ENCODE measurements around the gene FAM76B.

GRCh38 chr11:95792700-95793099 is 3.1 kb upstream of the FAM76B start:
- TF ChIP-seq CTCF (conservative IDR thresholded peaks at IDR 0.05; ENCODE audit: low read depth, low read length) (no peak), EZH2 (IDR thresholded peaks at IDR 0.05; ENCODE audit: borderline replicate concordance, low read depth, low read length, poor library complexity, severe bottlenecking) (no peak)

Data from A673 (cell line).